Aorta (tissue), 5 donors: ENCODE measurements around the gene CHRNE. TPM values are rescaled to one million over a fixed set of nuclear protein-coding genes. Genes with fewer than 3 reads are reported as not detected.

Source experiments
- ATAC-seq: fragments of 200-7000 bp; cut with Tn5 transposase; one replicate; pipeline ENCODE4 v1.9.1; 2022; ENCODE audit warnings: moderate library complexity; ENCODE audit not compliant: low FRiP score
- DNase-seq, 2 donors: peaks; one replicate each; pipeline ENCODE4 v3.0.0-alpha.2; 2020
- H3K27ac ChIP-seq, 2 donors: one replicate each; pipeline ENCODE4 v1.5.1; 2013; ENCODE audit warnings: low read length in 2 of 2, mild to moderate bottlenecking in 2 of 2, moderate library complexity in 2 of 2, control low read depth in 1 of 2, inconsistent platforms in 1 of 2, low read depth in 1 of 2
- H3K27me3 ChIP-seq, 2 donors: one replicate each; pipeline ENCODE4 v1.6.1; 2013; ENCODE audit warnings: control low read depth in 1 of 2, low read length in 1 of 2, mild to moderate bottlenecking in 1 of 2, moderate library complexity in 1 of 2; ENCODE audit not compliant: insufficient read depth in 2 of 2, control insufficient read depth in 1 of 2
- H3K36me3 ChIP-seq, 2 donors: one replicate each; pipeline ENCODE4 v1.6.1; 2013; ENCODE audit warnings: control low read depth in 1 of 2, low read length in 1 of 2, mild to moderate bottlenecking in 1 of 2; ENCODE audit not compliant: insufficient read depth in 2 of 2, control insufficient read depth in 1 of 2
- H3K4me1 ChIP-seq, 2 donors: one replicate each; pipeline ENCODE4 v1.6.1; 2013; ENCODE audit warnings: low read length in 2 of 2, control low read depth in 1 of 2, mild to moderate bottlenecking in 1 of 2, moderate library complexity in 1 of 2; ENCODE audit not compliant: insufficient read depth in 2 of 2, control insufficient read depth in 1 of 2
- H3K4me3 ChIP-seq, 2 donors: one replicate each; pipeline ENCODE4 v1.5.1; 2013; ENCODE audit warnings: low read length in 2 of 2, control low read depth in 1 of 2, mild to moderate bottlenecking in 1 of 2
- H3K9me3 ChIP-seq: one replicate; pipeline ENCODE4 v1.6.1; 2013; ENCODE audit warnings: mild to moderate bottlenecking, low read length; ENCODE audit not compliant: control insufficient read depth
- WGBS, 2 donors: extraction: QIAGEN DNeasy Blood & Tissue Kit; methylation state at CpG; one replicate each; pipeline ENCODE4 v1.1.7; 2013; 5-methylcytosine and 5-hydroxymethylcytosine counted together
- intact Hi-C, 2 donors: fragments of 100-400 bp; cut with DNase I; formaldehyde crosslinking; loops; one replicate each; pipeline versions ENCODE4 v1.14.2 to v1.15.0; 2022
- polyA plus RNA-seq, 2 donors: library from polyadenylated mRNA; stranded (reverse); fragments of 200-250 nt; gene quantifications; one replicate each; pipeline ENCODE4 v1.2.3, GENCODE V29; 2013
- total RNA-seq, 2 donors: library from RNA; stranded (reverse); fragmentation: NEBNext Ultra II Directional; extraction: Animal tissue kit (Norgen Biotek cat#: 25700); gene quantifications; one replicate each; pipeline ENCODE4 v1.2.1, GENCODE V29; 2021
- donor health status: healthy with polysubstance abuse.
- donor health status: Bipolar disorder and iron deficiency.
- donor health status: DM: no; HTN: no; CAD: no.
- donor health status: DM: no; HTN: no; CAD: no.
- donor health status: DM: yes; HTN: yes; CAD: no.

The CHRNE gene
- total and polyA plus RNA-seq, 4 donors: 0.61 to 1.6 (median 0.84) TPM; not detected in 1

DNA sequence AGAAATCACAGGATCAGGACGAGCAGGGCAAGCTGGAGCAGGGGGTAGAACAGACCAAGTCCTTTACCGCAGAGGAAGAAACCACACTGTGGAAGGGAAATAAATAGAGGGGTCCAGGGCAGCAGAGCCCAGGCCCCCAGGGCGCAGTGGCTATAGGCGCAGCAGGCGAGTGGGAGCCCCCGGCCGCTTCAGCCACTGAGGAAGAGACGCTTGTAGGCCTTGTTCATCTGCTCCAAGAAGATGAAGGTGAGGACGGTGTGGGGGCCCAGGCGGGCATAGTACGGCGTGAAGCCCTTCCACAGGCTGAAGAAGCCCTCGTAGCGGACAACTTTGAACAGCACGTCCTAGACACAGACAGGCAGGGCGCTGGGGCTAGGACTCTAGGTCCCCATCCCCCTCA, 34.7 kb upstream of the CHRNE start:
- intact Hi-C loops: loop anchor here in 1 of 2 donors (5.0 kb wide), 1 partner anchor 65 kb away; no protein-coding TSS in a partner anchor
- ATAC-seq (no peak), DNase-seq (no peak)
- no peaks in the 10 kb centered on the region for H3K9me3 ChIP-seq
- no peak overlapping the region for H3K4me3 ChIP-seq
- no peaks in the 10 kb centered on the region for H3K4me1 ChIP-seq
- 89 to 94% methylated on average over 16 of the region's 16 CpGs for WGBS, 2 donors
- H3K27me3 ChIP-seq: no peaks in the 10 kb centered on the region
- no peak overlapping the region for H3K27ac ChIP-seq
- no peaks in the 10 kb centered on the region for H3K36me3 ChIP-seq

DNA sequence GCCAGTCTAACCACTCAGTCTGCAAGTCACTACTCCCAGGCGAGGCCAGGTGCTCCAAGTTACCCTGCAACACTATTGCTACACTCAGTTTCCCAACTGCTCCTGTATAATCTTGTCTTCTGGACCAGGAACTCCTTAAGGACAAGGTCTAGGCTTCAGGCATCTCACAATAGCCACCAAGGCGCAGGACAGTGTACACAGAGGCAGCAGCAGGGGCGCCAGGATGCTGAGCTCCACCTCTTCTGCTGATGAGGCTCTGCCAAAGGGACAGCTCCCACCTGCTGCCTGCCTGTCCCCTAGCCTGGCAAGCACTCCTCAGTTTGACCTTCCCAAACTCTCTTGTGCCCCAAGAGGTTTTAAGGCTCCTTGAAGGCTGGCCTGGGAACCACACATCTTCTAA, 33.5 kb upstream of the CHRNE start:
- intact Hi-C loops: loop anchor here in 1 of 2 donors (5.0 kb wide), 1 partner anchor 66 kb away; no protein-coding TSS in a partner anchor
- no peak for DNase-seq
- H3K4me1 ChIP-seq: no peaks in the 10 kb centered on the region
- no peaks in the 10 kb centered on the region for H3K27me3 ChIP-seq
- H3K9me3 ChIP-seq: no peaks in the 10 kb centered on the region
- ATAC-seq: no peak
- WGBS, 2 donors: 87 to 92% methylated on average over 3 of the region's 3 CpGs
- no peak overlapping the region for H3K4me3 ChIP-seq
- no peaks in the 10 kb centered on the region for H3K36me3 ChIP-seq
- H3K27ac ChIP-seq: no peak overlapping the region

DNA sequence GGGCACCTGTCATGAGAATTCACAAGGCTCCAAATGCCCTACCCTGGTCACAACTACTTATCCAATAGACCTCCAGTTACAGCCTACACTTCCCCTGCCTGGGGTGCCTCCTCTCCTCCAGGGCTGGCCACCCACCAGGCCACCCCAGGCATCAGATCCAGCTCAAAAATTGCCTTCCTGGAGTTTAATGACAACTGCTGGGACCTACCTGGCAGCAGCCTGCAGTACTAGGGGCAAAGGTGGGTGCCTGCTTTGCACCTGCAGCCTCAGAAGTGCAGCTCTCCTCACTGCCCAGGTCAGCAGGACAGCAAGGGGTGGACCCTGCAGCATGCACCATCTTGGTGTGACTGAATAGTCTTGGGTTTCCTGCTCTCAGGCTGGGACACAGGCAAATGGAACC, 32.8 kb upstream of the CHRNE start:
- intact Hi-C loops: loop anchor here in 1 of 2 donors (5.0 kb wide), 1 partner anchor 67 kb away; no protein-coding TSS in a partner anchor
- no peak for ATAC-seq
- H3K36me3 ChIP-seq: no peaks in the 10 kb centered on the region
- no peaks in the 10 kb centered on the region for H3K4me1 ChIP-seq
- no peak overlapping the region for H3K4me3 ChIP-seq
- H3K27ac ChIP-seq: no peak overlapping the region
- DNase-seq: no peak
- H3K9me3 ChIP-seq: no peaks in the 10 kb centered on the region
- H3K27me3 ChIP-seq: no peaks in the 10 kb centered on the region

DNA sequence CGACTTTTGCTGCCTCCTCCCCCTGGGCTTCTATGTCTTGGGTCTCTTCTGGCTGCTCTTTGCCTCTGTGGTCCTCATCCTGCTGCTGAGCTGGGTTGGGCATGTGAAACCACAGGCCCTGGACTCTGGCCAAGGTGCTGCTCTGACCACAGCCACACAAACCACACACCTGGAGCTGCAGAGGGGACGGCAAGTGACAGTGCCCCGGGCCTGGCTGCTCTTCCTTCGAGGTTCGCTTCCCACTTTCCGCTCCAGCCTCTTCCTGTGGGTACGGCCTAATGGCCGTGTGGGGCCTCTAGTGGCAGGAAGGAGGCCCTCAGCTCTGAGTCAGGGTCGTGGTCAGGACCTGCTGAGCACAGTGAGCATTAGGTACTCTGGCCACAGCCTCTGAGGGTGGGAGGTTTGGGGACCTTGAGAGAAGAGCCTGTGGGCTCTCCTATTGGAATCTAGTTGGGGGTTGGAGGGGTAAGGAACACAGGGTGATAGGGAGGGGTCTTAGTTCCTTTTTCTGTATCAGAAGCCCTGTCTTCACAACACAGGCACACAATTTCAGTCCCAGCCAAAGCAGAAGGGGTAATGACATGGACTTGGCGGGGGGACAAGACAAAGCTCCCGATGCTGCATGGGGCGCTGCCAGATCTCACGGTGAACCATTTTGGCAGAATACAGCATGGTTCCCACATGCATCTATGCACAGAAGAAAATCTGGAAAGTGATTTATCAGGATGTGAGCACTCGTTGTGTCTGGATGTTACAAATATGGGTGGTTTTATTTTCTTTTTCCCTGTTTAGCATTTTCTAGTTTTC, 31.5 kb upstream of the CHRNE start:
- H3K27me3 ChIP-seq: no peaks in the 10 kb centered on the region
- ATAC-seq (no peak), DNase-seq (peak in 1 of 2 donors; percentile 56)
- H3K4me1 ChIP-seq: no peaks in the 10 kb centered on the region
- no peaks in the 10 kb centered on the region for H3K9me3 ChIP-seq
- 15 to 20% methylated on average over 14 of the region's 14 CpGs for WGBS, 2 donors
- intact Hi-C loops: no loop called here
- no peak overlapping the region for H3K4me3 ChIP-seq
- no peak overlapping the region for H3K27ac ChIP-seq
- no peaks in the 10 kb centered on the region for H3K36me3 ChIP-seq

DNA sequence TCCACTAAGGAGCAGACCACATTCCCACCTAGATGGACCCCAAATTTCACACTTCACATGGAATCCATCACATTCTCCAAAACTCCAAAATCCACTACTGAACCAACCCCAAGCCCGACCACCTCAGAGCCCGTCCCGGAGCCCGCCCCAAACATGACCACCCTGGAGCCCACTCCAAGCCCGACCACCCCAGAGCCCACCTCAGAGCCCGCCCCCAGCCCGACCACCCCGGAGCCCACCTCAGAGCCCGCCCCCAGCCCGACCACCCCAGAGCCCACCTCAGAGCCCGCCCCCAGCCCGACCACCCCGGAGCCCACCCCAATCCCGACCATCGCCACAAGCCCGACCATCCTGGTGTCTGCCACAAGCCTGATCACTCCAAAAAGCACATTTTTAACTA, 30.7 kb upstream of the CHRNE start:
- Histone ChIP-seq H3K9me3 (no peaks in the 10 kb centered on the region), H3K27me3 (no peaks in the 10 kb centered on the region), H3K4me3 (no peak overlapping the region), H3K4me1 (no peaks in the 10 kb centered on the region), H3K27ac (no peak overlapping the region), H3K36me3 (no peaks in the 10 kb centered on the region)
- intact Hi-C loops: no loop called here
- ATAC-seq: no peak
- 76 to 82% methylated on average over 12 to 16 of the region's 16 CpGs for WGBS, 2 donors
- DNase-seq: no peak

DNA sequence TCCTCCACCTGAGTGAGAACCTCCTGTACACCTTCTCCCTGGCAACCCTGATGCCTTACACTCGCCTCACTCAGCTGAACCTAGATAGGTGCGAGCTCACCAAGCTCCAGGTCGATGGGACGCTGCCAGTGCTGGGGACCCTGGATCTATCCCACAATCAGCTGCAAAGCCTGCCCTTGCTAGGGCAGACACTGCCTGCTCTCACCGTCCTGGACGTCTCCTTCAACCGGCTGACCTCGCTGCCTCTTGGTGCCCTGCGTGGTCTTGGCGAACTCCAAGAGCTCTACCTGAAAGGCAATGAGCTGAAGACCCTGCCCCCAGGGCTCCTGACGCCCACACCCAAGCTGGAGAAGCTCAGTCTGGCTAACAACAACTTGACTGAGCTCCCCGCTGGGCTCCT, 29.9 kb upstream of the CHRNE start:
- Histone ChIP-seq H3K4me1 (no peaks in the 10 kb centered on the region), H3K36me3 (no peaks in the 10 kb centered on the region), H3K4me3 (no peak overlapping the region), H3K27ac (no peak overlapping the region), H3K9me3 (no peaks in the 10 kb centered on the region), H3K27me3 (no peaks in the 10 kb centered on the region)
- intact Hi-C loops: no loop called here
- DNase-seq: no peak
- 91 to 92% methylated on average over 12 of the region's 12 CpGs for WGBS, 2 donors
- ATAC-seq: no peak

DNA sequence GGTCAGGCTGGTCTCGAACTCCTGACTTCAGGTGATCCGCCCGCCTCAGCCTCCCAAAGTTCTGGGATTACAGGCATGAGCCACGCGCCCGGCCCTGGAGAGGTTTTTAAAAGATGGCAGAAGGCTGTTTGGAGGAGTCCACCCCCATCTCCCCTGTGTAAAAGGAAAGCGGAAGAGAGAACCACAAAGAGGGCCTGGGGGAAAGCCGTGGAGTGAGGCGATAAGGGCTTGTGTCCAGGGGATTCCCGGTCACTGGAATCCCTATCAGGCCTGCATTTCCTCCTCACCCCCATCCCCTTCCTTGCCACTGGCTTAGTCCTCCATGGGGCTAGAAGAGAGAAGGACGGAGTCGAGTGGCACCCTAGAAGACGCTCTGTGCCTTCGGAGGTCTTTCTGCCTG, 29.1 kb upstream of the CHRNE start, which contains the start of gene GP1BA:
Gene GP1BA, plus strand, starts transcription at position 315 of the 400 bp plus-strand sequence. CDS start 328 bp downstream, outside the sequence.
- Histone ChIP-seq H3K27me3 (no peaks in the 10 kb centered on the region), H3K36me3 (no peaks in the 10 kb centered on the region), H3K27ac (no peak within 1 kb of the TSS), H3K4me1 (no peaks in the 10 kb centered on the region), H3K4me3 (no peak within 1 kb of the TSS), H3K9me3 (no peaks in the 10 kb centered on the region)
- DNase-seq: no peak
- no peak for ATAC-seq
- 86 to 89% methylated on average over 14 of the region's 14 CpGs for WGBS, 2 donors
- intact Hi-C loops: no loop called here

DNA sequence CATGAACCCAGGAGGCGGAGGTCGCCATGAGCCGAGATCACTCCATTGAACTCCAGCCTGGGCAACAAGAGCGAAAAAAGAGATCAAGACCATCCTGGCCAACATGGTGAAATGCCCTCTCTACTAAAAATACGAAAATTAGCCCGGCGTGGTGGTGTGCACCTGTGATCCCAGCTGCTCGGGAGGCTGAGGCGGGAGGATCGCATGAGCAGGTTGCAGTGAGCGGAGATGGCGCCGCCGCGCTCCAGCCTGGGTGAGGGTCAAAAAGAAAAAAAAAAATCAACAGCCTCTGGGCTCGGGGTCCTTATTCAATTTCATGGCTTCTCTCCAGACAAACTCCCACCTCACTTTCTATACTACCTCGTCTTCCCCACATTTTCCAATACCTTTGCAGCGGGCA, 26.0 kb upstream of the CHRNE start:
- H3K27ac ChIP-seq: no peak overlapping the region
- intact Hi-C loops: no loop called here
- DNase-seq (no peak), ATAC-seq (no peak)
- no peaks in the 10 kb centered on the region for H3K27me3 ChIP-seq
- H3K36me3 ChIP-seq: no peaks in the 10 kb centered on the region
- H3K4me3 ChIP-seq: no peak overlapping the region
- no peaks in the 10 kb centered on the region for H3K4me1 ChIP-seq
- no peaks in the 10 kb centered on the region for H3K9me3 ChIP-seq
- WGBS, 2 donors: 95 to 98% methylated on average over 18 of the region's 18 CpGs
